Left renal cortex interstitium (tissue), 4 donors: ENCODE measurements around the gene LSR. TPM values are rescaled to one million over a fixed set of nuclear protein-coding genes. Genes with fewer than 3 reads are reported as not detected.
"Not testable (repeated sequence)": the region's sequence is repeated elsewhere in the genome, so short reads cannot be mapped to it uniquely, and the experiment has no call there.

Experiments
- DNase-seq, 4 donors: peaks; one replicate each; pipeline ENCODE4 v3.0.0-alpha.2; 2013; ENCODE audit warnings: low read depth in 4 of 4, low spot score in 2 of 4, missing footprints in 1 of 4
- polyA plus RNA-seq, 4 donors: library from polyadenylated mRNA; unstranded; fragments of 120-200 nt; gene quantifications; one replicate each; pipeline ENCODE4 v1.2.1, GENCODE V29; 2013; ENCODE audit not compliant: insufficient read length in 4 of 4

Gene LSR
- polyA plus RNA-seq, 4 donors = 49.9 to 73.2 (median 59.6) TPM

DNA sequence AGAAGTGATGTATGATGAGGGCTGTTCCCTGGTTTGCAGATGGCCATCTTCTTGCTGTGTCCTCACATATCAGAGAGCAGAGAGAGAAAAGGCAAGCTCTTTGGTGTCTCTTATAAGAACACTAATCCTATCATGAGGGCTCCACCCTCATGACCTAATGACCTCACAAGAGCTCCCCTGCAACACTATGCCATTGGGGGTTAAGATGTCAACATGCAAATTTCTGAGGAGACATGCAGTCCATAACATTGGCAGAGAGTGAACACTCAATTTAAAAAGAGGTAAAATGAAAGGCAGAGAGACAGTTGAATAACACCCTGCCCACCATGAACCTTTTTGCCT, 31.2 kb upstream of the LSR start:
- no peak for DNase-seq

DNA sequence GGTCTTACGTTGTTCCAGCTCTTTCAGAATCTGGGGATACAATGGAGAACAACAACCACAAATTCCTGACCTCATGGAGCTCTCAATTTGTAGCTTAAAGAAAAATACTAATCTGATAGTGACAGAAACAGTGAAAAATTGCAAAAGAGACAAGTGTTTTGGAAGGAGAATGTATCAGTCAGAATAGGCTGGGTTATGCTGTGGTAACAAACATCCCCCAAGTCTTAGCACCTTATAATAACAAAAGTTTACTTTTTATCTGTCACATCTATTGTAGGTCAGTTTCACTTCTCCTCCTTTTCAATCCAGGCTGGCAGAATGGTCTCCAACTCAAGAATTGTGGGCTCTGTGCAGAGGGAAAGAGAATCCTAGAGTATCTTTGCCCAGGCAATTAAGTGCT, 29.8 kb upstream of the LSR start:
- no peak for DNase-seq

DNA sequence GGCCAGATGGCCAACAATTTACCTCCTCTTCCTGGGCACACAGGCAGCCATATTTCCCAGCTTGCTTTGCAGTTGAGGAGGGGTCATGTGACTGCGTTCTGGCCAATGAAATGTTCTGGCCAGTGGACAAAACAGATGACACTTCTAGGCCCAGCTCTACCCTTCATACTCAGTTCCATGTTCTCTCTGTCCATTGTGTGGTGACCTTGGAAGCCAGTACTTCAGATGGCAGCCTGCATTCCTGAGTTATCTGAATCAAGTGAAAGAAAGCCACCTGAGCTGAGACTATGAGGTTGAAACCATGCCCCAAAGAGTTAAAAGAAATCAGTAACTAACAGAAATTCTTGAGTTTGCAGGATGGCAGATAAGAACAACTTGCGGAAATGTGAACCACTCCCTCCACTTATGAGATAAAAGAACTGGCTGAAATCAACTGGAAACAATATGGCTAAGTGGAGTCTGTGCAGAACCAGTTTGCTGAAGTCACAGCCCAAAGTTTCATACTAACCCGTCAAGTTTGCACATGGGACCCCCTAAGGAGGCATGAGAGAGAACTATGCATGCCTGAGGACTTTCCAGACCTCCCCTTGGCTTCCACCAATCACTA, 28.4 kb upstream of the LSR start:
- DNase-seq = no peak

DNA sequence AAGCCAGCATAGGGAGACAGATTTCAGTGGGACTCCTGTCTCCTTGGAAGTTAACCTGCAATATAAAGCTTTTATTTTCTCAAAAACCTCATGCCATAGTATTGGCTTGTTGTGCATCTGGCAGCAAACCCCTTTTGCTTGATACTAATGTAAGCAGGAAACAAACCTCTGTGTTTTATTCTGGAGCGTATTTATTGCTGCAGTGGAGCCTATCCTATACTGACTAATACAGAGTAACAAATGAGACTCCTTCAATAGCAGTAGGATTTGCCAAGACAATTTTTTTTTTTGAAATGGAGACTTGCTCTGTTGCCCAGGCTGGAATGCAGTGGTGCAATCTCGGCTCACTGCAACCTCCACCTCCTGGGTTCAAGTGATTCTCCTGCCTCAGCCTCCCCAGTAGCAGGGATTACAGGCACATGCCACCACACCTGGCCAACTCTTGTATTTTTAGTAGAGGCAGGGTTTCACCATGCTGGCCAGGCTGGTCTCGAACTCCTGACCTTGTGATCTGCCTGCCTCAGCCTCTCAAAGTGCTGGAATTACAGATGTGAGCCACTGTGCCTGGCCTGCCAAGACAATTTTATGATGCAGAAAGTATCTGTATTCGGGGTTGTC, 27.7 kb upstream of the LSR start:
- not testable (repeated sequence) for DNase-seq

DNA sequence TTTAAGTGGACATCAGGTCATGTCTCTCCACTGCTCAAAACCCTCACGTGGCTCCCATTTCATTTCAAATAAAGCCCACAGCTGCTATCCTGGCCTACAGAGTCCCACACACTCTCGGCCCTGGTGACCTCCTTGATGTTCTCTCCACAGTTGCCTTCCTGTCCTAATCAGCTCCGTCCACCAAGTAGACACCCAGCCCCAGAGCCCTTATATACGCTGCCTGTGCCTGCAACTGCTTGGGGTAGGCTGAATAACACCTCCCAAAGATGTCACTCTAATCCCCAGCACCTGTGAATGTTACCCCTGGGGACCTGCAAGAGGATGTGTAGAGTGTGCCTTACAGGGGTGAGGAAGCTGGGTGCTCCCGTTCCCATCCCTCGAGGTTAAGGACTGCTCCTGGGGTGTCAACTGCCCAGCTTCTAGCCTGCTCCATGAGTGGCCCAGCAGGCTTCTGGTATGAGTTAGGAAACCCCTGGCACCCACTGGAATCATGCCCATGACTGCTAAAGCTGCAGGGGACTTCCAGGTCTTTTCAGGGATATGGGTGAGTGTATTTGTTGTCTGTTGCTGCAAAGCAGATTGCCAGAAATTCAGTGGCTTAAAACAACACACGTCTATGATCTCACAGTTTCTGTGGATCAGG, 26.3 kb upstream of the LSR start:
- no peak for DNase-seq

DNA sequence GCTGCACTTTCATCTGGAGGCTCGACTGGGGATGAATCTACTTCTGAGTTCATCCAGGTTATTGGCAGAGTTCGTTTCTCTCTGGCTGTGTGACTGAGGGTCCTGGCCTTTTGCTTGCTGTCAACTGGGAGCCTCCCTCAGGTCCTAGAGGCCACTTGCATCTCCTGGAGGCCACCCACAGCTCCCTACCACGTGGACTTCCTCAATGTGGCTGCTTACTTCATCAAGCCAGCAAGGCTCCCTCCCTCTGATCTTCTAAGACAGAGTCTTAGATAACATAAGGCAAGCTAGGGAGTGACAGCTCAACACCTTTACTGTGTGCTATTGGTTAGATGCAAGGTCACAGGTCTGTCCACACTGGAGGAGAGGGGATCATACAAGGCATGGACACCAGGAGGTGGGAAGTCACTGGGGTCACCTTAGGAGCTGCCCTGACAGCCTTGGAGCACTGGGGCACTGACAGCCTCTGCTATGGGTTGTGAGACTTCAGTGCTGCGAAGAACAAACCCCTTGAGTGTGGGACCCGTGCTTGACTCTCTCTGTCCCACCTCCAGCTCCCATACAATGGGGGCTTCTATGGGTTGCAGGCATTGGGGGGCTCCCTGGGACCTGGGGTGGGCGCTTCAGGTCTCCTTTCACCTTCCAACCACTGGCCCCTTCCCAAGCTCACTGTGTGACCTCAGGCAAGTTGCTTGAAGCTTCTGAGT, 25.6 kb upstream of the LSR start:
- DNase-seq = no peak

DNA sequence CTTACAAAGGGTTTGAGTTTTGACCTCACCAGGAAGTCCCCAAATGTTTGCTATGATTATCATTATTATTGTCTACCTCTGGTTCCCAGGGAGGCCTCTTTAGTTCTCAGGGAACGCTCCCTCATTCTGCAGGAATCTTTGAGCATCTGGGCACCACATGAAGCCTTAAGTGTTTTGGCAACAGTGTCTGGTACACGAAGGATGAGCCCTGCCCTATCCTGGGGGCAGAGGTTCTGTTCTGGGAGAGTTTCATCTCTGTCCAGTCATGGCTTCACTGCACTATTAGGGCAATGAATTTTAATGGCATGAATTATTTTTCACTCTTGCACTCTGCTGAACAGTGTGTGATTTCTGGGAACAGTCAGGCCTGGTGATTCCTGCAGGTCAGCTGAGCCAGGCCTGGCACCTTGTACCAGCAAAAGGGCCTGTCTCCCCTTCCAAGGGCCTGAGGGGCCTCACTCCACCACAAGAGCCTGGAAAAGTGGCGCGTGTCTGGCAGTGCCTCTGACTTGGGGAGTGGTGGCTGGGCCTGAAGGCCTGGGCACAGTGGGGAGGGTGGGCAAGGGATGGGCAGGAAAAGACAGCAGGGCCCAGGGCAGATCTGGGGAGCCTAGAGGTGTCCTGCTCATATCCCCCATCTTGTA, 24.8 kb upstream of the LSR start:
- DNase-seq = no peak

DNA sequence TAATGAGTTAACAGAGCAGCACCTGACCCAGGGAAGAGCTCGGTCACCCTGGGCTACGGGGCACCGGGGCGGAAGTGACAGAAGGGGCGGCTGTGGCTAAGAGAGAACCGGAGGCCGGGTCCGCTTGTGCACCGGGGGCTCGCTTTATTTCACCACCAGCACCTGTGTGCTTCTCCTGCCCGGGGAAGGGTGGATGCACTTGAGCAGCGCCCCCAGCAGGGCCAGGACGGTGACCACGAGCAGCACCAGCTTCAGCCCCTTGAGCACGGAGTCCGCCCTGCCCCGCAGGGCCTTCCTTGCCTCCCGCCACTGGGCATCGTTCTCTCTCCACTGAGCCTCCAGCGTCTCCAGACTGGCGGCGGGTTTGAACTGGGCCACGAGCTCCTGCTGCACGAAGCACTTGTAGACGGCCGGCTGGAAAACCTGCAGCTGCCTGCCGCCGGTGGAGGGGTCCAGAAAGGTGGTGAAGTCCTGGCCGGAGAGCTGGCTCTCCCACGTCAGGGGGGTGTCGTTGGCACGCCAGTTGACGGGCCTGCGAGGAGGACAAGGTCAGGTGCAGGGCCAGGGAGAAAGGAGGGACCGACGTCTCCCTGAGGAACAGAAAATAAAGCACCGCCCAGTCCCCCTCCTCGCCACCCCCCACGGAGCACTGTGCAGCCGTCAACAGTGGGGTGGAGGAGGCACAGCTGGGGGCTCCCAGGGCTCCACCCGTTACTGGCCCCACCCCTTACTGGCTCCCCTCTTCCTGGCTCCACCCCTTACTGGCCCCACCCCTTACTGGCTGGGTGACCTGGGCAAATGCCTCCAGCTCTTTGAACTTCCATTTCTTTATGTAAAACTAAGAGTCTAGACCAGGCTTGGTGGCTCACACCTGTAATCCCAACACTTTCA, 23.9 kb upstream of the LSR start:
- DNase-seq = no peak

DNA sequence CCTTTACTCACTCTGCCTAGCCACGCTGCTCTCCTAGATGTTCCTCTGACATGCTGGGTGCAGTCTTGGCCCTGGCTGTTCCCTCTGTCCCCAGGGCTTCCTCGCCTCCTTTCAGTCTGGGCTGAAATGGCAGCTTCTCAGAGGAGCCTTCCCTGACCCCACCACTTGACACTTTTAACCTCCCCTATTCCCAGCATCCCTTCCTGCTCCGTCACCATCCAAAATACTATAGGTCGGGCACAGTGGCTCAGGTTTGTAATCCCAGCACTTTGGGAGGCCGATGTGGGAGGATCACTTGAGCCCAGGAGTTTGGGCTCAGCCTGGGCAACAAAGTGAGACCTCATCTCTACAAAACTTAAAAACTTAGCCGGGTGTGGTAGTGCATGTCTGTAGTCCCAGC, 22.9 kb upstream of the LSR start:
- DNase-seq = no peak

DNA sequence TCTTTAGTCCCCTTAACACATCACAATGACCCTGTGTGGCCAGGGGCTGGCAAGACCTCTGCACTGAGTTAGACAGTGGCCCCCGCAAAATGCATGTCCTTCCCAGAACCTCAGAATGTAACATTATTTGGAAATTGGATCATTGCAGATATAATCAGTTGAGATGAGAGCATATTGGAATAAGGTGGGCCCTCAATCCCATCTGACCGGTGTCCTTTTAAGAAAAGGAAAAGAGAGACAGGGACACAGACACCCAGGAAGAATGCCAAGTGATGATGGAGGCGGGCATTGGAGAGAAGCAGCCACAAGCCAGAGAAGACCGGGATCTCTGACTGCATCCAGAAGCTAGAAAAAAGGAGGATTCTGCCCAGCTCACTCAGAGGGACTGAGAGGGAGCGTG, 22.1 kb upstream of the LSR start:
- DNase-seq = no peak

DNA sequence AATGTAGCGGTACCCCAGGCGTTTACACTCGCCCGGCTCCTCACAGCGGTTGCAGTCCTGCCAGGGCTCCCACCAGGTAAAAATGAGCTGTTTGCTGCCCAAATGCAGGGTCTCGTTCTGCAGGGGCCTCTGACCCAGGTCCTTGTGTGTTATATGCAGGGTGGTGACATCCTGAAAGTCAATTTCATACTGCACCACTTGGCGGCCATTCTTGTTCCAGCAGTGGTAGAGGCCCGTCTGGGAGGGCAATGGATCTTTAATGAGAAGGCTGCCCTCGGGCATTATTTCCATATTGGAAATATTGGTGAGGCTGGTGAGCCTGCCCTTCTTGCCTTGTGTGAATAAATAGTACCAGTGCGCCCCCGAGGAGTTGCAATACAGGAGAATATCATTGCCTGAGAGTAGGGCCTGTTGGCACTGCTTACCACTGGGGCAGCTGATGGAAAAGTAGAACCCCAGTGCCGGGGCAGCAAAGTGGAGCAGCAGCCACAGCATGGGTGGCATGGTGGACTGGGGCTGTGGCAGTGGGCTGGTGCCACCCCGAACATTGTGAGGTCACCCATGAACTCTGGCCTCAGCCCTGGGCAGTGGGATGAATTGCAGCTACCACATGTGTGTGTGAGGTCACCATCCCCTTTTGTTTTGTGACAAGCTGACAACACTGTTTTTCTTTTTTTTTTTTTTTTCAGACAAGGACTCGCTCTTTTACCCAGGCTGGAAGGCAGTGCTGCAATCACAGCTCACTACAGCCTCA, 20.4 kb upstream of the LSR start, which contains the start of gene FAM187B:
Gene FAM187B, minus strand, starts transcription at position 563 of the 754 bp plus-strand sequence. Its CDS starts 59 bp downstream, at position 504.
- DNase-seq = no peak

DNA sequence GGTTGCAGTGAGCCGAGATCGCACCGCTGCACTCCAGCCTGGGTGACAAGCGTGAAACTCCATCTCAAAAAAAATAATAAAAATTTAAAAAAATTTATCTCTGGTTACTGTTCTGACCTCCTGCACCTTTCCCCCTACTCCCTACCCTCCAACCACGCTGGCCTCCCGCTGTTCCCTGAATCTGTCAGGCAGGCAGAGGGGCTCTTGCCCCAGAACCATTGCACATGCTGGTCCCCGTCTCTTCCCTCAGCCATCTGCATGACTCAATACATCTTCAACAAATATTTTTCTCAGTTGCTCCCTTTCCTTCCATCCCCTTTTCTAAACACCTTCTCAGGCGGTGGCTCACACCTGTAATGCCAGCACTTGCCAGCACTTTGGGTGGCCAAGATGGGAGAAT, 19.2 kb upstream of the LSR start:
- DNase-seq = no peak

DNA sequence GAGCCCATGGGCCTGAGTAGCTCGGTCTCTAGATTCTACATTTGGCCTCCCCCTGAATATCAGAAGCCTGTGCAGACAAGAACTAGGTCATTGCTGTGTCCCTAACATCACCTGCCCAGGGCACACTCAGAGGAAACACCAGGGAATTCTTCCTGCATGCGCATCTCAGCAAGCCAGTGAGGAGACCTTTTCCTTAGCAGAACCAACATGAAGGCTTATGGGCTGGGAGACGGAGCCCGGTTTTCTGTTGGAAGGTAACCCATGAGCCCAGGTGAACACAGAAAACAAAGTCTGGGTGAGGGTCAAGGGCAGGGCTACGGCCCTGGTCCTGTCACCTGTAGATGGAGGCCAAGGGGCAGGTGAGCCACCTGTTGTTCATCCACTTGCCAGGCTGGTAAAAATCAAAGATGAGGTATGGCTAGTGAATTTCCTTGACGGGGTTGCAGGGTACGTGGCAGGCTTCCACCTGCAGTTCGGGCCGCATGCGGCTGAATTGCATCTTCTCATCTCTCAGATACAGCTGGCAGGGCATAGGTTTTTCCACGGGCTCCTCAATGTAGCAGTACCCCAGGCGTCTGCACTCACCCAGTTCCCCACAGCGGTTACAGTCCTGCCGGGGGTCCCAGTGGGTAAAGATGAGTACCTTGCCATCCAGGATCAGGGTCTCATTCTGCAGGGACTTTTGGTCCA, 16.7 kb upstream of the LSR start:
- no peak for DNase-seq

DNA sequence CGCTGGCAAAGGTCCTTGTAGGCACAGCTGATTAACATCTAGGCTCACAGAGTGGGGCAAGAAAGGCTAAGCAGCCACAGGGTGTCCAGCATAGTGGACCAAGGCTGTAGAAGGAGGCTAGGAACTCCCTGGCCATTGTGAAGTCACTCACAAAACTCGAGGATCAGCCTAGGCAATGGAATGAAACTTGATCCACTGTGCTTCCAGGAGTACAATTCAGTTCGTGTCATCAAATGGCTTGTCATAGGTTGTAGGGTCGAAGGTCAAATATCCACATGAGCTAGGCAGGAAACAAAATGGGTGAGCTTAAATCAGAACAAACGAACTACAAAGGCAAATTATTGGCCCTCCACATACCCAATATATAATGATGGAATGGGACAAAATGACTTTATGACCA, 15.9 kb upstream of the LSR start:
- no peak for DNase-seq

DNA sequence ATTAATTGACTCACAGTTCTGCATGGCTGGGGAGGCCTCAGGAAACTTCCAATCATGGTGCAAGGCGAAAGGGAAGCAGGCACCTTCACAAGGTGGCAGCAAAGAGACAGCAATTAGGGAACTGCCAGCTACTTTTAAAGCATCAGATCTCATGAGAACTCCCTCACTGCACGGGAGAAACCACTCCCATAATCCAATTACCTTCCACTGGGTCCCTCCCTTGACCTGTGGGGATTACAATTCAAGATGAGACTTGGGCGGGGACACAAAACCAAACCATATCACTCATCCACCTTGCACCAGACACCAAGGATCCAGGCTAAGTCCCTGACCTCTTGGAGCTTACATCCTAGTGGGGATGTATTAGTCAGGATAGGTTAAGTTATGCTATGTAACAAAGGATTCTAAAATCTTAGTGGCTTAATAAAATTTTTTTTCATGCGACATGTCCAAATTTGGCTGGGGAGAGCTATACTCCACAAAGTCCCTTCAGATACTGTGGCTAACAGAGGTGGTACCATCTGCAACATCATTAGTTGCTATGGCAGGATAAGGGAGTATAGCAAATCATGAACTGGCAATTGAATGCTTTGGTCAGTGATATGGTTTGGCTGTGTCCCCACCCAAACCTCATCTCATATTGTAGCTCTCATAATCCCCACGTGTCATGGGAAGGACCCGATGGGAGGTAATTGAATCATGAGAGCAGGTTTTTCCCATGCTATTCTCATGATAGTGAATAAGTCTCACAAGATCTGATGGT, 12.0 kb upstream of the LSR start:
- no peak for DNase-seq

DNA sequence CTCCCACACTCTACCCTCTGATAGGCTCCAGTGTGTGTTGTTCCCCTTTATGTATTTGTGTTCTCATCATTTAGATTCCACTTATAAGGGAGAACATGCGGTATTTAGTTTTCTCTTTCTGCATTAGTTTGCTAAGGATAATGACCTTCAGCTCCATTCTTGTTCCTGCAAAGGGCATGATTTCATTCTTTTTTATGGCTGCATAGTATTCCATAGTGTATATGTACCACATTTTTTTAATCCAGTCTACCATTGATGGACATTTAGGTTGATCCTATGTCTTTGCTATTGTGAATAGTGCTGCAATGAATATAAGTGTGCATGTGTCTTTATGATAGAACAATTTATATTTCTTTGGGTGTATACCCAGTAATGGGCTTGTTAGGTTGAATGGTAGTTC, 9.2 kb upstream of the LSR start:
- DNase-seq = not testable (repeated sequence)

DNA sequence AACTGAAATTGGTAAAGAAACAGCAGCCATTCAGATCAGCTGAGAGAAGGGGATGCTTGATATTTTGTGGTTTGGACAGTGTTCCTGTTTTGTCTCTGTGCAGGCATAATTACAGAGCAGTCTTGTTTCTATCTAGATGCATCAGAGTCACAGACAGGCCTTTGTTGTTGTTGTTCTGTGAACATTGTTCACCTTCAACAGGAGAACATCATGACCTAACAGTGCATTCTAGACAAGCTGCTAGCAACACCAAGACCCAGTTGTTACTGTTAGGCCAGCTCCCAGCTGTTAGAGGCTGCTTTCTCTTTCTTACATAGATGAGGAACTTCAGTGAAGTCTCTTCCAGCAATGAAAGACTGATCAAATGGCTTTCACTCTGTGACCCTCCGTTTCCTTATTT, 8.5 kb upstream of the LSR start:
- no peak for DNase-seq

DNA sequence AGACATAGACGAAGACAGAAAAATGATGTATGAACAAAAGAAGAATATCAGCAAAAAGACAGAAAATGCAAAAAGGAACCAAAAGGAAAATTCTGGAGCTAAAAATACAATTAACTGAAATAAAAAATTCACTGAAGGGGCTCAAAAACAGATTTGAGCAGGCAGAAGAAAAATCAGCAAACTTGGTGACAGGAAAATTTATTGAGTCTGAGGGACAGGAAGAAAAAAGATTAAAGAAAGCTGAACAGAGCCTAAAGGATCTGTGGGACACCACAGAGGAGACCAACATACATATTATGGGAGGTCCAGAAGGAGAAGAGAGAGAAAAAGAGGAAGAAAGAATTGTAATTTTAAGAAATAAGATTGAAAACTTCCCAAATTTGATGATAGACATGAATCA, 7.4 kb upstream of the LSR start:
- DNase-seq = no peak
